ENCODE data around the gene ENAH. TPM values are rescaled to one million over a fixed set of nuclear protein-coding genes. Genes with fewer than 3 reads are reported as not detected.

ENAH gene
- total and polyA plus RNA-seq, 12 donors = 12.4 to 201 (median 99.8) TPM

DNA sequence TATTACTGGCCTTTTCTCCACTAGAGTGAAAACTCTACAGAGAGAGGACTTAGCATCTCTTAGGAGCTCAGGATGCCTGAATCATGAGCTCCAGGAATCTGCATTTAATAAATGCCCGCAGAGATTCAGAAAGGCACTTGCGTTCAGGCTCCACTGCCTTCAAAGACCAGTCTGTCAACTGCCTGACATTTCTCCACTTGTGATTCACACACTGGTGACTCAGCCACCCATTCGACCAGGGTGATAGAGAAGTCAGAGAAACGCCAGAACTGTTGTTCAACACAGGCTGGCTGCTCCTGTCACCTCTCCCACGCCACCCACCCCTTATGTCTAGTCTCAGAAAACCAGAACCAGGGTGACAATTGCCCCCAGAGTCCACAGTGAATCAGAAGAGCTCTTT lies 198.2 kb downstream of the ENAH start:
- Histone ChIP-seq H3K27ac (peak overlapping the region in 1 of 10 donors; percentile 67), H3K4me1 (peaks cover 0 to 52% (median 0%) of the 10 kb centered on the region in 9 donors), H3K27me3 (no peaks in the 10 kb centered on the region), H3K4me3 (no peak overlapping the region), H3K36me3 (no peaks in the 10 kb centered on the region), H3K9me3 (no peaks in the 10 kb centered on the region)
- ATAC-seq (peak in 4 of 8 donors; percentile 24 to 78 (median 74)), DNase-seq (no peak)
- TF ChIP-seq, protein P1, sequence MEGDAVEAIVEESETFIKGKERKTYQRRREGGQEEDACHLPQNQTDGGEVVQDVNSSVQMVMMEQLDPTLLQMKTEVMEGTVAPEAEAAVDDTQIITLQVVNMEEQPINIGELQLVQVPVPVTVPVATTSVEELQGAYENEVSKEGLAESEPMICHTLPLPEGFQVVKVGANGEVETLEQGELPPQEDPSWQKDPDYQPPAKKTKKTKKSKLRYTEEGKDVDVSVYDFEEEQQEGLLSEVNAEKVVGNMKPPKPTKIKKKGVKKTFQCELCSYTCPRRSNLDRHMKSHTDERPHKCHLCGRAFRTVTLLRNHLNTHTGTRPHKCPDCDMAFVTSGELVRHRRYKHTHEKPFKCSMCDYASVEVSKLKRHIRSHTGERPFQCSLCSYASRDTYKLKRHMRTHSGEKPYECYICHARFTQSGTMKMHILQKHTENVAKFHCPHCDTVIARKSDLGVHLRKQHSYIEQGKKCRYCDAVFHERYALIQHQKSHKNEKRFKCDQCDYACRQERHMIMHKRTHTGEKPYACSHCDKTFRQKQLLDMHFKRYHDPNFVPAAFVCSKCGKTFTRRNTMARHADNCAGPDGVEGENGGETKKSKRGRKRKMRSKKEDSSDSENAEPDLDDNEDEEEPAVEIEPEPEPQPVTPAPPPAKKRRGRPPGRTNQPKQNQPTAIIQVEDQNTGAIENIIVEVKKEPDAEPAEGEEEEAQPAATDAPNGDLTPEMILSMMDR (IDR thresholded peaks at IDR 0.05) = no peak
- WGBS, 2 donors = 59 to 64% methylated on average over 5 of the region's 5 CpGs
- intact Hi-C loops (cut with DNase I) = no loop called here

DNA sequence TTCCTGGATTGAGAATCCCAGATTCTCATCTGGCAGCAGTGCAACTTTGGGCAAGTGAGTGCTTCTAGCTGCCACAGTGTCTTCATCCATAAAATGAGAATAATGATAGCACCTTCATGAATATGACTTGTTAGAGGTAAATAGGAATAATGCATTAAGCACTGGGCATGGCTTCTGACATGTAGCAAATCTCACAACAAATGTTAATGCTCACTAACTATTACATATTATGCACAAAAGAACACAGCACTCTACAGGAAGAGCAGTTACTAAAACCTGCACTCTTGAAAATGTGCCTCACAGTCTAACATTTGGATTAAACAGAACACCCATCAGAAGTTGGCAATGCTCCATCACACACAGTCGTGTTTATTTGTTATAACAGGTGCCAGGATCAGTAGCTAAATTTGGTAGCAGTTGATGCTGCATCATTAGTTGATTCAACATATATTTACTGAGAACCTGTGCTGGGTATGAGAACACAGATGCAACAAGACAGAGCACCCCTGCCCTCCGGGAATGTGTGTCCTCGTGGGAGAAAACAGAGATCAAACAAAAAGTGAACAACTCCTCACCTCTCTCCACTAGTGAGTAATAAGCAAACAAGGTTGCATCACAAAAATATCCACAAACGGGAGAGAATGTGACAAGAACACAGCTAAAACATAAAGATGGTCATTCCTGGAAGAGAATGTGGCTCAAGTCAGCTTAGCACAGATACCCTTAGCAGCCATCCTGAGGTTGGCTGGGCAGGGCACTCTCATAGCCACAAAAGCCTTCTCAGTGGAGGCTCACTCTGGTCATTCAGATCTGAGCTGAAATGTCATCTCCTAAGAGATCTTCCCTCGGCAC lies 198.9 kb downstream of the ENAH start:
- DNase-seq = no peak
- H3K27me3 ChIP-seq = no peaks in the 10 kb centered on the region
- H3K9me3 ChIP-seq = no peaks in the 10 kb centered on the region
- intact Hi-C loops (cut with DNase I) = no loop called here
- no peaks in the 10 kb centered on the region for H3K36me3 ChIP-seq
- ATAC-seq = peak in 2 of 8 donors; percentile 3 to 7
- TF ChIP-seq, protein P1 (IDR thresholded peaks at IDR 0.05) = no peak
- no peak overlapping the region for H3K4me3 ChIP-seq
- H3K4me1 ChIP-seq = peaks cover 0 to 51% (median 0%) of the 10 kb centered on the region in 9 donors
- 57 to 63% methylated on average over 5 of the region's 5 CpGs for WGBS, 2 donors
- peak overlapping the region in 1 of 10 donors; percentile 67 for H3K27ac ChIP-seq

DNA sequence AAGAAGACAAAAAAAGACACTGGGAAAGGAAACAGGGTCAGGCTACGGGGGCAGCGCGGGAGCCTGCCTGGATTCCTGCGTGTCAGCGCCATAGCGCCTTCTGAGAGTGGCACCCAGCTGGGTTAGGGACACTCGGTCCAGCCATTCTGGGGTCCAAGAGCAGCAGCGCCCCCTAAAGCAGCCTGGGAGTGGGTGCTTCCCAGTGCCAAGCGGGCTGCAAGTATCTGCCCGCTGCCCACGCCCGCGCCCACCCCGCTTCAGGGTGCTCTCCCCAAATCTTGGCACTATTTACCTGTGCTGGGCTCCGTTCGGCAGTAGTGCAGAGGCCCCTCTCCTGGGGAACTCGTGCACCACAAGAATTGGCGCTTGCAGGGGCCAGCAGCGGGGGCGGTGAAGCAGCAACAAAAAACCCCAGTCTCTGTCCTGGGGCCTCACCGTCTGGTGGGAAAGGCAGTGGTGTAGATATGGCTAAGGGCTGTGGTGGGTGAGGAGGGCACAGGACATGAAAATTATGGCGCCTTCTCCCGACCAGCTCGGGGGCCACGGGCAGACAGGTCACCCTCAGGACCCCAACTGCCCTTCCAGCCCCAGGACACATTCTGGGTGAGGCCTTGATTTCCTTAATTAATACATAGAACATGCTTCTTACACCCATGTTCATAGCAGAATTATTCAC lies 200.9 kb downstream of the ENAH start:
- peaks cover 0 to 56% (median 15%) of the 10 kb centered on the region in 9 donors for H3K4me1 ChIP-seq
- no peaks in the 10 kb centered on the region for H3K9me3 ChIP-seq
- H3K27me3 ChIP-seq = no peaks in the 10 kb centered on the region
- no peak overlapping the region for H3K4me3 ChIP-seq
- H3K27ac ChIP-seq = no peak overlapping the region
- TF ChIP-seq, protein P1 (IDR thresholded peaks at IDR 0.05) = no peak
- no peaks in the 10 kb centered on the region for H3K36me3 ChIP-seq
- no peak for DNase-seq
- intact Hi-C loops (cut with DNase I) = no loop called here
- WGBS, 2 donors = 89 to 91% methylated on average over 25 of the region's 25 CpGs
- ATAC-seq = no peak

DNA sequence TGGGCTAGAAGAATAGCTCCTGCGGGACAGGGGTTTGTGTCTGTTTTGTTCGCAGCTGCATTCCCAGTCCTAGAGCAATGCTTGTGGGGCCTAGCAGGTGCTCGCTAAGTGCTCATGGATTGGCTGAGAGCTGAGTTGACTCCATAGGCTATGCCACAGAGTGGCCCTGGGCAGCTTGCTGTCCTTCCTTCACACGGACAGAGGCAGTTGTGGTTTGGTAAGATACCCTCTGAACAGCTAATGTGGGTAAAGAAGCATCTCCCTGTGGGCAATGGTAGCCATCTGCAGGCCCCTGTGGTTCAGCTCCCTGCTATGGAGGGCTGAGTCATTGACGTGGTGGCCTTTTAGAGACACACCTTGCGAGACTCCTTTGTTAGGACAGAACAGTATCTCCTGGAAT lies 201.6 kb downstream of the ENAH start:
- peaks cover 0 to 62% (median 21%) of the 10 kb centered on the region in 9 donors for H3K4me1 ChIP-seq
- WGBS, 2 donors = 81 to 91% methylated on average over 6 of the region's 6 CpGs
- no peak overlapping the region for H3K4me3 ChIP-seq
- TF ChIP-seq, protein P1 (IDR thresholded peaks at IDR 0.05) = no peak
- no peaks in the 10 kb centered on the region for H3K9me3 ChIP-seq
- peak overlapping the region in 2 of 10 donors; percentile 44 to 71 for H3K27ac ChIP-seq
- no peaks in the 10 kb centered on the region for H3K27me3 ChIP-seq
- no peak for ATAC-seq
- no peaks in the 10 kb centered on the region for H3K36me3 ChIP-seq
- intact Hi-C loops (cut with DNase I) = no loop called here
- DNase-seq = no peak
